Measurements from ENCODE around the gene CARM1. TPM values are rescaled to one million over a fixed set of nuclear protein-coding genes. Genes with fewer than 3 reads are reported as not detected.
"Not testable (repeated sequence)": the region's sequence is repeated elsewhere in the genome, so short reads cannot be mapped to it uniquely, and the experiment has no call there.

The CARM1 gene
- total and polyA plus RNA-seq, 7 donors: 59.1 to 110 (median 94.7) TPM

GRCh38 chr19:10852941-10853340 lies 18.4 kb upstream of the CARM1 start:
- H3K4me1 ChIP-seq: no peaks in the 10 kb centered on the region
- WGBS, 3 donors: 65 to 76% (median 66%) methylated on average over 7 of the region's 7 CpGs
- H3K27me3 ChIP-seq (ENCODE audit: insufficient read depth in 3 of 3, low read length in 2 of 3): no peaks in the 10 kb centered on the region
- H3K9me3 ChIP-seq: no peaks in the 10 kb centered on the region
- ATAC-seq (no peak), DNase-seq (no peak)
- H3K27ac ChIP-seq: no peak overlapping the region
- no peak overlapping the region for H3K4me3 ChIP-seq
- no peaks in the 10 kb centered on the region for H3K36me3 ChIP-seq (ENCODE audit: insufficient read depth in 1 of 2, low read depth in 1 of 2)
- no peak for TF ChIP-seq CTCF (IDR thresholded peaks at IDR 0.05)
- intact Hi-C loops (cut with DNase I): no loop called here

DNA sequence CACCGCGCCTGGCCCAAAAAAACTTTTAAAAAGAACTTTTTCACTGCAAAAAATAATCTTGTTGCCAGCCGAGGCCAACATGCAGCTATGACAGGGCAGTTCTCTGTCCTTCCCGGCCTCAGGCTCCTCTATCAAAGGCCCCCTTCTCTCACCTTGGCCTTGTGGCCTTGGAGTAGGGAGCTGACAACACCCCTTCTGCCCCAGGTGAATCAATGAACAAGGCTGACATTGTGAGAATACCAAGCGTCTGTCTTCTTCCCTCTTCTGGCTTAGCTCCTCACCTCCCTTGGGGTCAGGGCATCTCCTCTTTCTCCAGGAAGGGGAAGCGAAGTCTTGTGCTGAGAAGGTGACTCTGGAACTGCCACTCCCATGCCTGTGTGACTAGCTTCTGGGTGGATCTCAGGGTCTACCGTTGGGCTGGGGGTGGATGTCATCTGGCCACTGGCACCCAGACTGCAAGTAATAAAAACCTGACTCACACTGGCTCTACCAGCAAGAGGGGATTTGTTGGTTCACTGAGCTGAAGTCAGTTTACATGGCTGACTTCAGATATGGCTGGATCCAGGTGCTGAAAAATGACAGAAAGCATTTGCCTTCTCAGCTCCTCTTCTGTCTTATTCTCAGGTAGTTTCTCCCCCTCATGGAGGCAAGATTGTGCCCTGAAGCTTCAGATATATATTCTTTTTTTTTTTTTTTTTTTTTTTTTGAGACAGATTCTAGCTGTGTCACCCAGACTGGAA lies 16.8 kb upstream of the CARM1 start:
- Histone ChIP-seq H3K27ac (no peak overlapping the region), H3K4me1 (no peaks in the 10 kb centered on the region), H3K9me3 (no peaks in the 10 kb centered on the region), H3K36me3 (ENCODE audit: insufficient read depth in 1 of 2, low read depth in 1 of 2) (no peaks in the 10 kb centered on the region), H3K4me3 (no peak overlapping the region), H3K27me3 (ENCODE audit: insufficient read depth in 3 of 3, low read length in 2 of 3) (no peaks in the 10 kb centered on the region)
- intact Hi-C loops (cut with DNase I): no loop called here
- WGBS, 3 donors: 67 to 74% (median 67%) methylated on average over 7 of the region's 7 CpGs
- TF ChIP-seq CTCF (IDR thresholded peaks at IDR 0.05): no peak
- ATAC-seq (no peak), DNase-seq (no peak)

DNA sequence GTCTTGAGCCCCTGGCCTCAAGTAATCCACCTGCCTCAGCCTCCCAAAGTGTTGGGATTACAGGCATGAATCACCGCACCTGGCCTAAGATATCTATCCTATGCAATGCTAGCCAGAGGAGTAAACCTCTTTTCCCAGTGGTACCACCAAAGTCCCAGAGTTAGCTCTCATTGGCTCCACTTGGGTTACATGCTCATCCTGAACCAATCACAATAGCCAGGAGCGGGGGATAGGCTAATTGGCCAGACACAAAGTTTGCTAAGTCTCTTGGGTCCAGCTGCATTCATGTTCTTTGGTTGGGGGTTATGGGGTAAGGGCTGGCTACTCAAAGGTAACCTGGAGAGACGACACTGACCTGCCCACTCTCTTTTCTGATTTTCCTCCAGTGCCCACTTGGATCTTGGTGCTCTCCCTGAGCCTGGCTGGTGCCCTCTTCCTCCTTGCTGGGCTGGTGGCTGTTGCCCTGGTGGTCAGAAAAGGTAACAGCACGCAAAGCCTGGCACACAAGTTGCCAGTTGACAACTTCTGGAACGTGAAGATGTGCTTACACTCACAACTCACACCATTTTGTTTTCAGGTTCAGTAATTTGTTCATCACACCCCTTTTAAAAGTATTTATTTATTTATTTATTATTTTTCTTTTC lies 15.4 kb upstream of the CARM1 start:
- ATAC-seq (no peak), DNase-seq (no peak)
- H3K4me1 ChIP-seq: no peaks in the 10 kb centered on the region
- no peaks in the 10 kb centered on the region for H3K27me3 ChIP-seq (ENCODE audit: insufficient read depth in 3 of 3, low read length in 2 of 3)
- H3K36me3 ChIP-seq (ENCODE audit: insufficient read depth in 1 of 2, low read depth in 1 of 2): no peaks in the 10 kb centered on the region
- H3K27ac ChIP-seq: no peak overlapping the region
- peak; percentile 28 for TF ChIP-seq CTCF (IDR thresholded peaks at IDR 0.05)
- H3K4me3 ChIP-seq: no peak overlapping the region
- whole genome bisulfite sequencing, 3 donors: 63 to 79% (median 67%) methylated on average over 5 of the region's 5 CpGs
- intact Hi-C loops (cut with DNase I): no loop called here
- H3K9me3 ChIP-seq: no peaks in the 10 kb centered on the region

DNA sequence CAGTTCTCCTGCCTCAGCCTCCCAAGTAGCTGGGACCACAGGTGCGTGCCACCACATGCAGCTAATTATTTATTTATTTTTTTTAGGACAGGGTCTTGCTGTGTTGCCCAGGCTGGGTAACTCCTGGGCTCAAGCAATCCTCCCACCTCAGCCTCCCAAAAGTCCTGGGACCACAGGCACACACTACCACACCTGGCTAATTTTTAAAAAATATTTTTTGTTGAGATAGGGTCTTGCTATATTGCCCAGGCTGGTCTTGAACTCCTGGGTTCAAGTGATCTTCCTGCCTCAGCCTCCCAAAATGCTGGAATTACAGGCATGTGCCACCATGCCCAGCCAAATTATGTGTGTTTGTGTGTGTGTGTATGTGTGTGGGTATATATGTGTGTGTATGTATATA lies 14.5 kb upstream of the CARM1 start:
- 82 to 100% (median 96%) methylated on average over 1 of the region's 1 CpG for WGBS, 3 donors
- ATAC-seq; H3K9me3 ChIP-seq; H3K27me3 ChIP-seq (ENCODE audit: insufficient read depth in 3 of 3, low read length in 2 of 3); H3K4me3 ChIP-seq; H3K36me3 ChIP-seq (ENCODE audit: insufficient read depth in 1 of 2, low read depth in 1 of 2); H3K4me1 ChIP-seq; H3K27ac ChIP-seq; DNase-seq; intact Hi-C loops (cut with DNase I): not testable (repeated sequence)

DNA sequence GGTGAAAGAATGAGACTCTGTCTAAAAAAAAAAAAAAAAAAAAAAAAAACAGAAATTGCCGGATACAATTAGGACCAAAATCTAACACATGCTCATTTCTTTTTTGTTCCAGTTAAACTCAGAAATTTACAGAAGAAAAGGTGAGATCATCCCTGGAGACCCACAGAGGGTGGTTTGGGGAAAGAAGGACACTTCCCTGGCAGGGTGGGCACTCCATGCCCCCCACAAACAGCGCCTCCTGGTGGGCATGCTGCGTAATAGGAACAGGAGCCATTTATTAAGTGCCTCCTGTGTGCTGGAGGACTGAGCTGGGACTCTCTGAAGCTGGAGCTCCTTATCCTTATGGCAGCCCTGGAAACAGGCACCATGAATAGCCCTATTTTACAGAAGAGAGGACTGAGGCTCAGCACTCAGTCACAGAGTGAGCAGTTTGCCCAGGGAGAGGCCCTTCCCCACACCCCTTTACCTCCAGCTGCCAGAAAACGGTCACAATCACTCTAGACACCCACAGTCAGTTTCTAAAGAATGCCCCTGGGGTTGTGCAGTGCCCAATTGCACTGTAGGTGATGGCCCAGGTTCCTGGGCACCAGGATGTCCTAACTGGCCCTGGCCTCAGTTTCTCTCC lies 13.0 kb upstream of the CARM1 start:
- H3K27me3 ChIP-seq (ENCODE audit: insufficient read depth in 3 of 3, low read length in 2 of 3): no peaks in the 10 kb centered on the region
- intact Hi-C loops (cut with DNase I): no loop called here

More for the DNA sequence above, 13.0 kb upstream of the CARM1 start:
- ATAC-seq: no peak
- H3K4me3 ChIP-seq: no peak overlapping the region
- peak; percentile 43 for TF ChIP-seq CTCF (IDR thresholded peaks at IDR 0.05)
- no peak for DNase-seq
- 43 to 56% (median 44%) methylated on average over 4 of the region's 4 CpGs for WGBS, 3 donors
- no peaks in the 10 kb centered on the region for H3K4me1 ChIP-seq
- H3K27ac ChIP-seq: no peak overlapping the region
- H3K9me3 ChIP-seq: no peaks in the 10 kb centered on the region
- H3K36me3 ChIP-seq (ENCODE audit: insufficient read depth in 1 of 2, low read depth in 1 of 2): no peaks in the 10 kb centered on the region
